ENCODE data around the gene COL24A1. TPM values are rescaled to one million over a fixed set of nuclear protein-coding genes. Genes with fewer than 3 reads are reported as not detected.
"Not testable (repeated sequence)": the region's sequence is repeated elsewhere in the genome, so short reads cannot be mapped to it uniquely, and the experiment has no call there.

The COL24A1 gene
- total RNA-seq, 1 donor from 2014 or later, result under 0.01 TPM

- no peak for DNase-seq (ENCODE audit: low read depth)
- FAIRE-seq, result no peak
- no peaks in the 10 kb centered on the region for H3K36me3 ChIP-seq (ENCODE audit: control insufficient read depth, insufficient read depth, low read length)
- H3K4me3 ChIP-seq (ENCODE audit: low read depth, low read length), result no peak overlapping the region
- no peaks in the 10 kb centered on the region for H3K27me3 ChIP-seq (ENCODE audit: control insufficient read depth, insufficient read depth, low read length)
- TF ChIP-seq, protein P1, sequence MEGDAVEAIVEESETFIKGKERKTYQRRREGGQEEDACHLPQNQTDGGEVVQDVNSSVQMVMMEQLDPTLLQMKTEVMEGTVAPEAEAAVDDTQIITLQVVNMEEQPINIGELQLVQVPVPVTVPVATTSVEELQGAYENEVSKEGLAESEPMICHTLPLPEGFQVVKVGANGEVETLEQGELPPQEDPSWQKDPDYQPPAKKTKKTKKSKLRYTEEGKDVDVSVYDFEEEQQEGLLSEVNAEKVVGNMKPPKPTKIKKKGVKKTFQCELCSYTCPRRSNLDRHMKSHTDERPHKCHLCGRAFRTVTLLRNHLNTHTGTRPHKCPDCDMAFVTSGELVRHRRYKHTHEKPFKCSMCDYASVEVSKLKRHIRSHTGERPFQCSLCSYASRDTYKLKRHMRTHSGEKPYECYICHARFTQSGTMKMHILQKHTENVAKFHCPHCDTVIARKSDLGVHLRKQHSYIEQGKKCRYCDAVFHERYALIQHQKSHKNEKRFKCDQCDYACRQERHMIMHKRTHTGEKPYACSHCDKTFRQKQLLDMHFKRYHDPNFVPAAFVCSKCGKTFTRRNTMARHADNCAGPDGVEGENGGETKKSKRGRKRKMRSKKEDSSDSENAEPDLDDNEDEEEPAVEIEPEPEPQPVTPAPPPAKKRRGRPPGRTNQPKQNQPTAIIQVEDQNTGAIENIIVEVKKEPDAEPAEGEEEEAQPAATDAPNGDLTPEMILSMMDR (IDR thresholded peaks at IDR 0.05; ENCODE audit: insufficient read depth, low read length, severe bottlenecking), result no peak
Observed at GRCh38 chr1:85815906-85816305, 340.7 kb downstream of the COL24A1 start.

- H3K4me3 ChIP-seq (ENCODE audit: low read depth, low read length), result no peak overlapping the region
- no peaks in the 10 kb centered on the region for H3K36me3 ChIP-seq (ENCODE audit: control insufficient read depth, insufficient read depth, low read length)
- DNase-seq (ENCODE audit: low read depth) (no peak), FAIRE-seq (no peak)
- H3K27me3 ChIP-seq (ENCODE audit: control insufficient read depth, insufficient read depth, low read length), result no peaks in the 10 kb centered on the region
- TF ChIP-seq, protein P1 (IDR thresholded peaks at IDR 0.05; ENCODE audit: insufficient read depth, low read length, severe bottlenecking), result no peak
Observed at GRCh38 chr1:85806236-85806965, 350.2 kb downstream of the COL24A1 start.

DNA sequence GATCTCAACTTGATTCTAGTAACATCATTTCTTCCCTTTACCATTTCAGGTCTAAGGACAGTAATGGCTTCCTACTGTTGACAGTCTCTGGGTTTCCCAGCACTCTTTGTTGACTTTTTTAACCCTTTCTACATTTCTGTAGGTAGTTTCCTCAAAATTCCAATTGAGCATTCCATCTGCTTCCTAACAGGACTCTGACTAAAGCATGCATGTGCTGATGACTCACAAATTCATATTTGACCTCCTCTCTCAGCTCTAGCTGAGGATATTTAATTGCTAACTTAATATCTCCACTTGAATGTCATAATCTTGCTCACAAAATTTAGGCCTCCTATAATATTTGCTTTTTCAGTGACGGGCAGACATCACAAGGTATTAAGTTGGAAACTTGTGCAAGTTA is 355.1 kb downstream of the COL24A1 start:
- Histone ChIP-seq H3K27me3 (ENCODE audit: control insufficient read depth, insufficient read depth, low read length) (no peaks in the 10 kb centered on the region), H3K36me3 (ENCODE audit: control insufficient read depth, insufficient read depth, low read length) (no peaks in the 10 kb centered on the region), H3K4me3 (ENCODE audit: low read depth, low read length) (no peak overlapping the region)
- TF ChIP-seq, protein P1 (IDR thresholded peaks at IDR 0.05; ENCODE audit: insufficient read depth, low read length, severe bottlenecking), result no peak
- DNase-seq (ENCODE audit: low read depth) (peak; percentile 65), FAIRE-seq (no peak)

DNA sequence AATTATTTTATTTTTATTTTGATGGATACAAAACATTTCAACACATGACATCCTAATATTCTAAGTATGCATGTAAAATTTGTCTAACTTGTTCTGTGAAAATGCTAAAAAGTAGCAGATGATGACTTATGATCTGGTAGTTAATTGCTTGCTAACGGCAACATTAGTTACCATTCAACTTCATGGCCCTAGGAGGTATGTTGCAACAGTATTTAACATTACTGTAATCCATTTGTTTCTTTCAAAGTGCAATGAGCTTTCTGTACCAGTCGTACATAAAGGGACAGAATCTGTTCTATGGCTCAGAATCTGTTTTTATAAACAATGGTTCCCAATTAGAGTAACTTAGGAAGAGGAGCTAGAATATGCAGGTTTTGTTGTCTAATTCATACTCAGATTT is 356.8 kb downstream of the COL24A1 start:
- DNase-seq (ENCODE audit: low read depth), result no peak
- FAIRE-seq, result no peak
- TF ChIP-seq, protein P1 (IDR thresholded peaks at IDR 0.05; ENCODE audit: insufficient read depth, low read length, severe bottlenecking), result no peak
- Histone ChIP-seq H3K4me3 (ENCODE audit: low read depth, low read length) (no peak overlapping the region), H3K27me3 (ENCODE audit: control insufficient read depth, insufficient read depth, low read length) (no peaks in the 10 kb centered on the region), H3K36me3 (ENCODE audit: control insufficient read depth, insufficient read depth, low read length) (no peaks in the 10 kb centered on the region)

DNA sequence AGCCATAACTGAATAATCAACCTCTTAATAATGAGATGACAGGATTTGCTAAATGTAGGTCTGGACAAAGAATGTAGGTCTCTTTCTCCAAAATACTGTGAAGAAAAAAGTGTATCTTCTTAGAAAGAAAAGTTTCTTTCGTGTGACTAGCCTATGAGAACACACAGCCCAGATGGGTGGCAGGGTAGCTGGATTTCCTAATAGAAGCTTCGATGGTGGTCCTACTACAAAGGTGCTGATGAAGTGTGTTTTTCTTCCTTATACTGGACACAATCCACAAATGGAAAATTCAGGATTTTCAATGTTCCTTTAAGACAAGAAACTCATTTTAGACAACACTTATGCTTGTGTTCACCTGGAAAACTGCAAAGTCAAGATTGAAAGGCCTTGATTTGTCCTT is 358.2 kb downstream of the COL24A1 start:
- FAIRE-seq (no peak), DNase-seq (ENCODE audit: low read depth) (no peak)
- H3K4me3 ChIP-seq (ENCODE audit: low read depth, low read length), result no peak overlapping the region
- H3K27me3 ChIP-seq (ENCODE audit: control insufficient read depth, insufficient read depth, low read length), result no peaks in the 10 kb centered on the region
- TF ChIP-seq, protein P1 (IDR thresholded peaks at IDR 0.05; ENCODE audit: insufficient read depth, low read length, severe bottlenecking), result no peak
- no peaks in the 10 kb centered on the region for H3K36me3 ChIP-seq (ENCODE audit: control insufficient read depth, insufficient read depth, low read length)

DNA sequence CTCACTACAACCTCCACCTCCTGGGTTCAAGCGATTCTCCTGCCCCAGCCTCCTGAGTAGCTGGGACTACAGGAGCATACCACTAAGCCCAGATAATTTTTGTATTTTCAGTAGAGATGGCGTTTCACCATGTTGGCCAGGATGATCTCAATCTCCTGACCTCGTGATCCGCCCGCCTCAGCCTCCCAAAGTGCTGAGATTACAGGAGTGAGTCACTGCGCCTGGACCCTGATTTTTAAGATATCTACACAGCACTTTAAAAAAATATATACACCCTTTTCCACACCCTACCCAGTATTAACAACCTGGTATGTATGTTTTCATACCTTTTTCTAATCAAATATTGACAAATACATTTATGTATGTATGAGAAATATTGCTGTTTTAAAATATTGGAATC is 379.6 kb downstream of the COL24A1 start:
- DNase-seq (ENCODE audit: low read depth); H3K4me3 ChIP-seq (ENCODE audit: low read depth, low read length); H3K36me3 ChIP-seq (ENCODE audit: control insufficient read depth, insufficient read depth, low read length); H3K27me3 ChIP-seq (ENCODE audit: control insufficient read depth, insufficient read depth, low read length); FAIRE-seq: not testable (repeated sequence)

Data from bronchial epithelial cell (primary cell).